ACC112 (cell line): ENCODE results near the gene BIRC7.

Experiments
- H2AFZ ChIP-seq: fragments of 200-600 bp; sonication (generic); one replicate; pipeline ENCODE4 v1.6.0; 2017; ENCODE audit warnings: antibody characterized with exemption, low read length; ENCODE audit not compliant: unreplicated experiment
- H3K27ac ChIP-seq: fragments of 200-600 bp; sonication (generic); 2 replicates; pipeline ENCODE4 v1.5.1; 2014; ENCODE audit warnings: low read depth, mild to moderate bottlenecking, antibody characterized with exemption, low read length, moderate library complexity
- H3K27me3 ChIP-seq: fragments of 200-600 bp; sonication (generic); 2 replicates; pipeline ENCODE4 v1.6.1; 2014; ENCODE audit warnings: mild to moderate bottlenecking, antibody characterized with exemption, low read length, moderate library complexity, mixed read lengths; ENCODE audit not compliant: insufficient read depth
- H3K36me3 ChIP-seq: fragments of 200-600 bp; sonication (generic); 2 replicates; pipeline ENCODE4 v1.6.1; 2016; ENCODE audit warnings: mild to moderate bottlenecking, antibody characterized with exemption, low read length, moderate library complexity, mixed read lengths; ENCODE audit not compliant: insufficient read depth
- H3K4me1 ChIP-seq: fragments of 200-600 bp; sonication (generic); one replicate; pipeline ENCODE4 v1.6.1; 2016; ENCODE audit warnings: low read length, mixed read lengths; ENCODE audit not compliant: insufficient read depth, unreplicated experiment, control insufficient read depth
- H3K4me3 ChIP-seq: fragments of 200-600 bp; sonication (generic); 2 replicates; pipeline ENCODE4 v1.5.1; 2014; ENCODE audit warnings: mild to moderate bottlenecking, low read depth, low read length
- H3K79me2 ChIP-seq: fragments of 200-600 bp; sonication (generic); one replicate; pipeline ENCODE4 v1.6.0; 2016; ENCODE audit warnings: low read length; ENCODE audit not compliant: control insufficient read depth, unreplicated experiment, insufficient read depth

BIRC7 gene

GRCh38 chr20:63257629-63258028, 21.9 kb downstream of the BIRC7 start:
- Histone ChIP-seq H3K36me3 (no peaks in the 10 kb centered on the region), H3K4me3 (no peak overlapping the region), H3K4me1 (no peaks in the 10 kb centered on the region)

GRCh38 chr20:63258781-63259180, 23.1 kb downstream of the BIRC7 start:
- H3K79me2 ChIP-seq, result no peaks in the 10 kb centered on the region
- no peaks in the 10 kb centered on the region for H3K4me1 ChIP-seq
- no peak overlapping the region for H3K4me3 ChIP-seq
- H3K36me3 ChIP-seq, result no peaks in the 10 kb centered on the region
- H3K27me3 ChIP-seq, result peaks cover 33% of the 10 kb centered on the region
- H3K27ac ChIP-seq, result no peak overlapping the region
- H2AFZ ChIP-seq, result no peak overlapping the region

More at GRCh38 chr20:63257629-63258028, 21.9 kb downstream of the BIRC7 start:
- Histone ChIP-seq H3K27ac (no peak overlapping the region), H3K27me3 (peaks cover 43% of the 10 kb centered on the region), H3K79me2 (no peaks in the 10 kb centered on the region), H2AFZ (no peak overlapping the region)

GRCh38 chr20:63259734-63260460, 24.2 kb downstream of the BIRC7 start:
- Histone ChIP-seq H3K79me2 (no peaks in the 10 kb centered on the region), H3K36me3 (no peaks in the 10 kb centered on the region), H3K4me1 (no peaks in the 10 kb centered on the region), H3K27me3 (peaks cover 26% of the 10 kb centered on the region), H3K4me3 (no peak overlapping the region), H2AFZ (no peak overlapping the region), H3K27ac (no peak overlapping the region)

GRCh38 chr20:63260521-63260920, 24.8 kb downstream of the BIRC7 start:
- Histone ChIP-seq H2AFZ (no peak overlapping the region), H3K27me3 (peaks cover 20% of the 10 kb centered on the region), H3K27ac (no peak overlapping the region), H3K79me2 (no peaks in the 10 kb centered on the region), H3K36me3 (no peaks in the 10 kb centered on the region), H3K4me3 (no peak overlapping the region), H3K4me1 (no peaks in the 10 kb centered on the region)

- H3K4me3 ChIP-seq, result no peak overlapping the region
- no peaks in the 10 kb centered on the region for H3K4me1 ChIP-seq
- H3K27me3 ChIP-seq, result peaks cover 20% of the 10 kb centered on the region
- H2AFZ ChIP-seq, result no peak overlapping the region
- no peaks in the 10 kb centered on the region for H3K79me2 ChIP-seq
- no peaks in the 10 kb centered on the region for H3K36me3 ChIP-seq
- H3K27ac ChIP-seq, result no peak overlapping the region
Observed at GRCh38 chr20:63261060-63261794, 25.5 kb downstream of the BIRC7 start.

GRCh38 chr20:63261795-63262528, 26.3 kb downstream of the BIRC7 start:
- H3K4me3 ChIP-seq, result no peak overlapping the region
- no peak overlapping the region for H2AFZ ChIP-seq
- H3K4me1 ChIP-seq, result no peaks in the 10 kb centered on the region
- H3K79me2 ChIP-seq, result no peaks in the 10 kb centered on the region
- H3K27ac ChIP-seq, result no peak overlapping the region
- H3K36me3 ChIP-seq, result no peaks in the 10 kb centered on the region
- peaks cover 18% of the 10 kb centered on the region for H3K27me3 ChIP-seq

- H3K27me3 ChIP-seq, result peaks cover 18% of the 10 kb centered on the region
Observed at GRCh38 chr20:63262836-63263235, 27.1 kb downstream of the BIRC7 start.

GRCh38 chr20:63264000-63264399, 28.3 kb downstream of the BIRC7 start:
- Histone ChIP-seq H3K4me1 (no peaks in the 10 kb centered on the region), H3K79me2 (no peaks in the 10 kb centered on the region), H3K36me3 (no peaks in the 10 kb centered on the region), H2AFZ (no peak overlapping the region), H3K27ac (no peak overlapping the region), H3K4me3 (no peak overlapping the region), H3K27me3 (peaks cover 18% of the 10 kb centered on the region)

More at GRCh38 chr20:63262836-63263235, 27.1 kb downstream of the BIRC7 start:
- no peak overlapping the region for H3K4me3 ChIP-seq
- no peaks in the 10 kb centered on the region for H3K4me1 ChIP-seq
- H2AFZ ChIP-seq, result no peak overlapping the region
- H3K27ac ChIP-seq, result no peak overlapping the region
- no peaks in the 10 kb centered on the region for H3K79me2 ChIP-seq
- no peaks in the 10 kb centered on the region for H3K36me3 ChIP-seq

- H3K36me3 ChIP-seq, result no peaks in the 10 kb centered on the region
- peaks cover 18% of the 10 kb centered on the region for H3K27me3 ChIP-seq
- no peak overlapping the region for H2AFZ ChIP-seq
- H3K4me1 ChIP-seq, result no peaks in the 10 kb centered on the region
- no peaks in the 10 kb centered on the region for H3K79me2 ChIP-seq
- H3K4me3 ChIP-seq, result no peak overlapping the region
- no peak overlapping the region for H3K27ac ChIP-seq
Observed at GRCh38 chr20:63264519-63264918, 28.8 kb downstream of the BIRC7 start.

- Histone ChIP-seq H3K27ac (no peak overlapping the region), H3K79me2 (no peaks in the 10 kb centered on the region), H3K4me3 (no peak overlapping the region), H3K4me1 (no peaks in the 10 kb centered on the region), H3K27me3 (peaks cover 18% of the 10 kb centered on the region), H3K36me3 (no peaks in the 10 kb centered on the region), H2AFZ (no peak overlapping the region)
Observed at GRCh38 chr20:63265891-63266515, 30.3 kb downstream of the BIRC7 start.
